ENCODE data around the gene AFM. TPM values are rescaled to one million over a fixed set of nuclear protein-coding genes. Genes with fewer than 3 reads are reported as not detected.

AFM gene
- total and polyA plus RNA-seq, 2 donors (not counting 3 experiments of a cell fraction or from before 2014, with no cell fraction given) = not detected

- ChIA-PET POLR2A (no interaction called here), CTCF (no interaction called here)
- no peaks in the 10 kb centered on the region for H3K4me1 ChIP-seq (ENCODE audit: control insufficient read depth, extremely low read depth, insufficient read depth, low read length)
- H3K27ac ChIP-seq (ENCODE audit: insufficient read depth, low read depth, low read length) = no peak overlapping the region
- BruUV-seq (replicated peaks) = no TSS peak
- FAIRE-seq = no peak
- no peaks in the 10 kb centered on the region for H3K79me2 ChIP-seq (ENCODE audit: control insufficient read depth, insufficient read depth, low read length)
- DNase-seq (ENCODE audit: low read depth, low spot score) = no peak
- dilution Hi-C loops (cut with MboI; ENCODE audit: extremely low pct_ligation_motif_present, low sequenced_read_pairs) = no loop called here
- H3K9me3 ChIP-seq (replicated peaks; ENCODE audit: control insufficient read depth, insufficient read depth, low read length) = no peaks in the 10 kb centered on the region
- H3K4me3 ChIP-seq (replicated peaks in 1 of 3; ENCODE audit: insufficient read depth in 1 of 3, low read depth in 1 of 3, low read length in 3 of 3) = no peak overlapping the region
- no peak overlapping the region for H2AFZ ChIP-seq (ENCODE audit: low read depth, low read length)
- H4K20me1 ChIP-seq (replicated peaks; ENCODE audit: control insufficient read depth, extremely low read depth, insufficient read depth, low read length) = no peaks in the 10 kb centered on the region
- H3K9ac ChIP-seq (replicated peaks; ENCODE audit: extremely low read depth, insufficient read depth, low read length) = no peak overlapping the region
- no peaks in the 10 kb centered on the region for H3K9me1 ChIP-seq (replicated peaks; ENCODE audit: control insufficient read depth, extremely low read depth, insufficient read depth, low read length)
- peaks cover 0 to 3% of the 10 kb centered on the region in 2 experiments for H3K27me3 ChIP-seq (ENCODE audit: control insufficient read depth in 2 of 2, insufficient read depth in 2 of 2, low read length in 2 of 2)
- H3K4me2 ChIP-seq (ENCODE audit: insufficient read depth, low read length) = no peak overlapping the region
- H3K36me3 ChIP-seq (ENCODE audit: control insufficient read depth in 2 of 2, extremely low read depth in 1 of 2, insufficient read depth in 2 of 2, low read length in 2 of 2) = no peaks in the 10 kb centered on the region
- intact Hi-C loops (cut with micrococcal nuclease) = no loop called here
- no peak for TF ChIP-seq MAX (IDR thresholded peaks at IDR 0.05; ENCODE audit: insufficient read depth, insufficient read length)
- no peak for TF ChIP-seq JUN (IDR thresholded peaks at IDR 0.05; ENCODE audit: borderline replicate concordance, insufficient read depth, insufficient read length, low read depth)
- no peak for TF ChIP-seq POLR2AphosphoS5 (IDR thresholded peaks at IDR 0.05; ENCODE audit: insufficient read depth, low read depth, low read length)
- no peak for TF ChIP-seq MYC (IDR thresholded peaks at IDR 0.05; ENCODE audit: low read depth, low read length)
- no peak for TF ChIP-seq GATA2 (IDR thresholded peaks at IDR 0.05; ENCODE audit: insufficient read depth, insufficient read length, low read depth, low read length)
- TF ChIP-seq FOS (IDR thresholded peaks at IDR 0.05; ENCODE audit: borderline replicate concordance, insufficient read depth, low read length) = no peak
Measured at GRCh38 chr4:73540826-73541225, 59.3 kb downstream of the AFM start.

- Histone ChIP-seq H3K27ac (ENCODE audit: insufficient read depth, low read depth, low read length) (no peak overlapping the region), H3K9me3 (replicated peaks; ENCODE audit: control insufficient read depth, insufficient read depth, low read length) (no peaks in the 10 kb centered on the region), H3K79me2 (ENCODE audit: control insufficient read depth, insufficient read depth, low read length) (no peaks in the 10 kb centered on the region), H3K9me1 (replicated peaks; ENCODE audit: control insufficient read depth, extremely low read depth, insufficient read depth, low read length) (no peaks in the 10 kb centered on the region), H3K4me2 (ENCODE audit: insufficient read depth, low read length) (no peak overlapping the region), H3K36me3 (ENCODE audit: control insufficient read depth in 2 of 2, extremely low read depth in 1 of 2, insufficient read depth in 2 of 2, low read length in 2 of 2) (no peaks in the 10 kb centered on the region), H3K4me3 (replicated peaks in 1 of 3; ENCODE audit: insufficient read depth in 1 of 3, low read depth in 1 of 3, low read length in 3 of 3) (no peak overlapping the region), H3K27me3 (ENCODE audit: control insufficient read depth in 2 of 2, insufficient read depth in 2 of 2, low read length in 2 of 2) (peaks cover 0 to 3% of the 10 kb centered on the region in 2 experiments), H3K4me1 (ENCODE audit: control insufficient read depth, extremely low read depth, insufficient read depth, low read length) (no peaks in the 10 kb centered on the region), H3K9ac (replicated peaks; ENCODE audit: extremely low read depth, insufficient read depth, low read length) (no peak overlapping the region), H4K20me1 (replicated peaks; ENCODE audit: control insufficient read depth, extremely low read depth, insufficient read depth, low read length) (no peaks in the 10 kb centered on the region), H2AFZ (ENCODE audit: low read depth, low read length) (no peak overlapping the region)
- intact Hi-C loops (cut with micrococcal nuclease) (no loop called here), dilution Hi-C loops (cut with MboI; ENCODE audit: extremely low pct_ligation_motif_present, low sequenced_read_pairs) (no loop called here)
- FAIRE-seq (no peak), DNase-seq (ENCODE audit: low read depth, low spot score) (no peak)
- ChIA-PET CTCF (no interaction called here), POLR2A (no interaction called here)
- TF ChIP-seq GATA2 (IDR thresholded peaks at IDR 0.05; ENCODE audit: insufficient read depth, insufficient read length, low read depth, low read length) = no peak
- TF ChIP-seq FOS (IDR thresholded peaks at IDR 0.05; ENCODE audit: borderline replicate concordance, insufficient read depth, low read length) = no peak
- no peak for TF ChIP-seq MAX (IDR thresholded peaks at IDR 0.05; ENCODE audit: insufficient read depth, insufficient read length)
- no peak for TF ChIP-seq EZH2 (IDR thresholded peaks at IDR 0.05; ENCODE audit: borderline replicate concordance, low read depth, low read length, severe bottlenecking)
- TF ChIP-seq CTCF (IDR thresholded peaks at IDR 0.05; ENCODE audit: extremely low read depth in 1 of 2, insufficient read depth in 1 of 2, low read depth in 1 of 2, low read length in 2 of 2) = no peak
- TF ChIP-seq POLR2A (IDR thresholded peaks at IDR 0.05; ENCODE audit: low read depth, low read length) = no peak
- no peak for TF ChIP-seq JUN (IDR thresholded peaks at IDR 0.05; ENCODE audit: borderline replicate concordance, insufficient read depth, insufficient read length, low read depth)
- no peak for TF ChIP-seq MYC (IDR thresholded peaks at IDR 0.05; ENCODE audit: low read depth, low read length)
- TF ChIP-seq POLR2AphosphoS5 (IDR thresholded peaks at IDR 0.05; ENCODE audit: insufficient read depth, low read depth, low read length) = no peak
- BruUV-seq (replicated peaks) = no TSS peak
Measured at GRCh38 chr4:73541251-73541650, 59.7 kb downstream of the AFM start.

Measured in endothelial cell of umbilical vein (primary cell).